ENCODE measurements around the gene COL23A1. TPM values are rescaled to one million over a fixed set of nuclear protein-coding genes. Genes with fewer than 3 reads are reported as not detected.

COL23A1 gene
- total and polyA plus RNA-seq, 2 of the 8 experiments (the other 6 are each of a cell fraction or from before 2014, with no cell fraction given): 3.1 to 4.7 TPM

GRCh38 chr5:178538741-178539229 is 51.4 kb downstream of the COL23A1 start:
- H2BK5ac ChIP-seq (ENCODE audit: low read depth, low read length): no peak overlapping the region
- H3K4me2 ChIP-seq (ENCODE audit: insufficient read depth in 1 of 2, low read depth in 2 of 2, low read length in 2 of 2): no peak overlapping the region
- FAIRE-seq: no peak
- no peak overlapping the region for H2BK20ac ChIP-seq (ENCODE audit: low read length)
- H2BK15ac ChIP-seq (ENCODE audit: low read length): no peak overlapping the region
- H4K5ac ChIP-seq (ENCODE audit: insufficient read length, low read depth, low read length): no peak overlapping the region
- no peaks in the 10 kb centered on the region for H3K23me2 ChIP-seq (ENCODE audit: low read depth, low read length)
- H2BK12ac ChIP-seq (ENCODE audit: low read depth, low read length): no peak overlapping the region
- DNase-seq (ENCODE audit: low read depth in 1 of 2, low spot score in 2 of 2): no peak
- no peak overlapping the region for H2AK5ac ChIP-seq (ENCODE audit: low read depth, low read length)
- no peak overlapping the region for H3K9ac ChIP-seq (replicated peaks in 1 of 4; ENCODE audit: extremely low read depth in 1 of 4, low read depth in 3 of 4, low read length in 3 of 4)
- H3K79me2 ChIP-seq (ENCODE audit: control insufficient read depth in 1 of 2, insufficient read depth in 2 of 2, low read length in 2 of 2): no peaks in the 10 kb centered on the region
- no peak overlapping the region for H4K91ac ChIP-seq (replicated peaks; ENCODE audit: insufficient read length, low read length)
- H4K20me1 ChIP-seq (replicated peaks in 1 of 2; ENCODE audit: control insufficient read depth in 1 of 2, insufficient read depth in 2 of 2, low read length in 2 of 2): no peaks in the 10 kb centered on the region
- H3K4ac ChIP-seq (replicated peaks; ENCODE audit: insufficient read length, low read depth, low read length): no peak overlapping the region
- whole genome bisulfite sequencing, 2 experiments (ENCODE audit: extremely low coverage in 1 of 2, insufficient coverage in 1 of 2, insufficient read length in 1 of 2, insufficient replicate concordance in 2 of 2, low coverage in 1 of 2, low lambda C conversion rate in 2 of 2, missing lambda C conversion rate in 1 of 2): 87% methylated on average over 7 of the region's 7 CpGs; no CpG with 5 or more reads in 1 of the 2 experiments
- no peak overlapping the region for H3K4me3 ChIP-seq (ENCODE audit: extremely low read depth in 1 of 4, insufficient read depth in 2 of 4, low read depth in 3 of 4, low read length in 4 of 4)
- H2BK120ac ChIP-seq (replicated peaks; ENCODE audit: low read depth, low read length): no peak overlapping the region
- no peak overlapping the region for H3K14ac ChIP-seq (ENCODE audit: insufficient read length)
- TF ChIP-seq CHD1 (IDR thresholded peaks at IDR 0.05; ENCODE audit: low read depth, low read length): no peak
- TF ChIP-seq CBX8 (IDR thresholded peaks at IDR 0.05; ENCODE audit: borderline replicate concordance, low read depth, low read length): no peak
- no peak for TF ChIP-seq SAP30 (IDR thresholded peaks at IDR 0.05; ENCODE audit: insufficient read depth, insufficient replicate concordance, low read length)
- no peak for TF ChIP-seq POLR2A (IDR thresholded peaks at IDR 0.05; ENCODE audit: control extremely low read depth in 1 of 2, low read depth in 2 of 2, low read length in 2 of 2)
- no peak for TF ChIP-seq CTCF (IDR thresholded peaks at IDR 0.05; ENCODE audit: control extremely low read depth in 1 of 3, insufficient read depth in 1 of 3, low read depth in 1 of 3, low read length in 3 of 3)
- no peak for TF ChIP-seq USF2 (IDR thresholded peaks at IDR 0.05; ENCODE audit: low read length)
- no peak for TF ChIP-seq KDM5A (IDR thresholded peaks at IDR 0.05; ENCODE audit: low read length)
- TF ChIP-seq BRCA1 (IDR thresholded peaks at IDR 0.05; ENCODE audit: low read depth, low read length): no peak
- TF ChIP-seq, protein P1, sequence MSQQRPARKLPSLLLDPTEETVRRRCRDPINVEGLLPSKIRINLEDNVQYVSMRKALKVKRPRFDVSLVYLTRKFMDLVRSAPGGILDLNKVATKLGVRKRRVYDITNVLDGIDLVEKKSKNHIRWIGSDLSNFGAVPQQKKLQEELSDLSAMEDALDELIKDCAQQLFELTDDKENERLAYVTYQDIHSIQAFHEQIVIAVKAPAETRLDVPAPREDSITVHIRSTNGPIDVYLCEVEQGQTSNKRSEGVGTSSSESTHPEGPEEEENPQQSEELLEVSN (IDR thresholded peaks at IDR 0.05): no peak
- no peak overlapping the region for H2AFZ ChIP-seq (ENCODE audit: low read length)
- H3K4me1 ChIP-seq (replicated peaks in 1 of 4; ENCODE audit: control insufficient read depth in 3 of 4, insufficient read depth in 4 of 4, low read length in 3 of 4): peaks cover 0 to 2% (median 0%) of the 10 kb centered on the region in 4 experiments; a peak in 1 of 7 replicates
- POLR2A ChIA-PET (ENCODE audit: partially characterized antibody): interaction anchor here (0.6 kb wide), 1 partner anchor 184 kb away, joined by 4 read pairs; no protein-coding TSS in a partner anchor
- no peaks in the 10 kb centered on the region for H3K36me3 ChIP-seq (ENCODE audit: control insufficient read depth in 2 of 4, insufficient read depth in 4 of 4, low read length in 3 of 4)
- no peak overlapping the region for H3K27ac ChIP-seq (ENCODE audit: low read depth, low read length)
- no peak overlapping the region for H3K56ac ChIP-seq (replicated peaks; ENCODE audit: insufficient read length, low read depth, low read length)
- H3K9me3 ChIP-seq (ENCODE audit: insufficient read depth in 2 of 2, low read depth in 1 of 2, low read length in 1 of 2): no peaks in the 10 kb centered on the region
- CTCF ChIA-PET (ENCODE audit: partially characterized antibody): interaction anchor here (1.1 to 1.3 kb wide), 2 partner anchors 13 to 16 kb away, joined by 3 read pairs; no protein-coding TSS in a partner anchor
- no peak overlapping the region for H3K18ac ChIP-seq (ENCODE audit: extremely low read depth, low read length)
- no peak overlapping the region for H4K8ac ChIP-seq (ENCODE audit: extremely low read depth, insufficient read depth, low read length)
- H3K79me1 ChIP-seq (ENCODE audit: low read depth, low read length): no peaks in the 10 kb centered on the region; the same call in 1 of the 2 replicates
- no peaks in the 10 kb centered on the region for H3K27me3 ChIP-seq (replicated peaks in 1 of 4; ENCODE audit: control insufficient read depth in 3 of 4, extremely low read depth in 1 of 4, insufficient read depth in 3 of 4, low read length in 3 of 4)
- H3K23ac ChIP-seq (ENCODE audit: insufficient read length): no peak overlapping the region

Measured in H1 (cell line).